HepG2 (cell line): ENCODE data around the gene PCIF1. TPM values are rescaled to one million over a fixed set of nuclear protein-coding genes. Genes with fewer than 3 reads are reported as not detected.

Experiments used
- ADNP ChIP-seq: sonication (generic); formaldehyde crosslinking; IDR thresholded peaks from 2 replicates; pipeline ENCODE4 v1.4.0; 2020; ENCODE audit warnings: missing genetic modification reagents
- BCL6 ChIP-seq: IDR thresholded peaks from 2 replicates; pipeline ENCODE4 v1.6.1; 2016; ENCODE audit warnings: missing genetic modification reagents, missing compliant biosample characterization
- ETS1 ChIP-seq: sonication (generic); formaldehyde crosslinking; IDR thresholded peaks from 2 replicates; pipeline ENCODE4 v1.4.0; 2020; ENCODE audit warnings: missing genetic modification reagents
- HOXA9 ChIP-seq: sonication (generic); formaldehyde crosslinking; IDR thresholded peaks from 2 replicates; pipeline ENCODE4 v1.8.1; 2022; ENCODE audit warnings: missing genetic modification reagents, mild to moderate bottlenecking, moderate library complexity, borderline replicate concordance
- MED13 ChIP-seq: sonication (generic); formaldehyde crosslinking; IDR thresholded peaks from 2 replicates; pipeline ENCODE4 v1.5.0; 2020; ENCODE audit warnings: missing genetic modification reagents
- MLLT10 ChIP-seq: sonication (generic); formaldehyde crosslinking; IDR thresholded peaks from 2 replicates; pipeline ENCODE4 v1.4.0; 2020; ENCODE audit warnings: missing genetic modification reagents
- MXD1 ChIP-seq: sonication (generic); formaldehyde crosslinking; IDR thresholded peaks from 2 replicates; pipeline ENCODE4 v1.4.0; 2020; ENCODE audit warnings: mild to moderate bottlenecking, missing genetic modification reagents
- NPAS2 ChIP-seq: sonication (generic); formaldehyde crosslinking; IDR thresholded peaks from 2 replicates; pipeline ENCODE4 v1.8.0; 2022; ENCODE audit warnings: mild to moderate bottlenecking, missing genetic modification reagents, borderline replicate concordance
- PAF1 ChIP-seq: IDR thresholded peaks from 2 replicates; pipeline ENCODE4 v1.6.1; 2016; ENCODE audit warnings: missing genetic modification reagents, missing compliant biosample characterization
- PHF21A ChIP-seq: sonication (generic); formaldehyde crosslinking; IDR thresholded peaks from 2 replicates; pipeline ENCODE4 v1.5.0; 2020; ENCODE audit warnings: mild to moderate bottlenecking, missing genetic modification reagents
- TRAFD1 ChIP-seq: sonication (generic); formaldehyde crosslinking; IDR thresholded peaks from 2 replicates; pipeline ENCODE4 v1.5.1; 2020; ENCODE audit warnings: missing genetic modification reagents, mild to moderate bottlenecking, borderline replicate concordance
- polyA plus RNA-seq, 8 experiments: library from polyadenylated mRNA; depleted of rRNA in 3 of 8; stranded (reverse) in 7 of 8; unstranded in 1 of 8; fragments of >200 nt; fragmentation: Illumina TruSeq in 4 of 8; extraction: Trizol in 4 of 8; gene quantifications; 2 replicates each; pipeline versions ENCODE4 v1.2.1 to v1.2.3, GENCODE V29; 2011 to 2016; ENCODE audit warnings: low read depth in 4 of 8, missing spikeins in 1 of 8, mixed read lengths in 1 of 8; ENCODE audit not compliant: insufficient read depth in 1 of 8
- total RNA-seq, 5 experiments: library from RNA; depleted of rRNA; stranded (reverse); fragments of >200 nt; fragmentation: Illumina TruSeq; extraction: Trizol; gene quantifications; 2 replicates each; pipeline ENCODE4 v1.2.3, GENCODE V29; 2016; ENCODE audit warnings: low read depth in 1 of 5

The PCIF1 gene
- total and polyA plus RNA-seq, 2 of the 13 experiments (the other 11 are each of a cell fraction or from before 2014, with no cell fraction given): 20.9 to 24.4 TPM

- TF ChIP-seq ETS1 (CRISPR knock-in tag) (0 out of 2 replicates have a peak, but pooled peaks have one; percentile 71), NPAS2 (CRISPR knock-in tag) (no peak), PAF1 (CRISPR knock-in tag) (0 out of 2 replicates have a peak, but pooled peaks have one; percentile 40), MXD1 (CRISPR knock-in tag) (peak; percentile 62), MLLT10 (no peak), HOXA9 (CRISPR knock-in tag) (no peak), MED13 (CRISPR knock-in tag) (peak; percentile 76; the same call in 1 of the 2 replicates), TRAFD1 (CRISPR knock-in tag) (no peak), ADNP (CRISPR knock-in tag) (no peak), PHF21A (CRISPR knock-in tag) (peak; percentile 95), BCL6 (CRISPR knock-in tag) (peak; percentile 75)
Measured at GRCh38 chr20:45946149-45946970, 11.9 kb downstream of the PCIF1 start (continued).
